H9 (cell line): ENCODE data around the gene RAB3B. TPM values are rescaled to one million over a fixed set of nuclear protein-coding genes. Genes with fewer than 3 reads are reported as not detected.
"Not testable (repeated sequence)": the region's sequence is repeated elsewhere in the genome, so short reads cannot be mapped to it uniquely, and the experiment has no call there.

Experiments used
- DNase-seq: peaks from one replicate; pipeline ENCODE4 v3.0.0-alpha.2; 2017
- H2AFZ ChIP-seq: one replicate; pipeline ENCODE4 v1.6.1; 2013; ENCODE audit warnings: mild to moderate bottlenecking, low read length, control low read depth, moderate library complexity
- H2AK5ac ChIP-seq: 2 replicates; pipeline ENCODE4 v1.6.1; 2013; ENCODE audit warnings: low read length, control low read depth, mixed read lengths; ENCODE audit not compliant: insufficient read length
- H2BK120ac ChIP-seq: one replicate; pipeline ENCODE4 v1.6.1; 2013; ENCODE audit warnings: low read depth, mild to moderate bottlenecking, low read length, control low read depth, inconsistent platforms; ENCODE audit not compliant: poor library complexity, severe bottlenecking
- H2BK12ac ChIP-seq: 2 replicates; pipeline ENCODE4 v1.6.1; 2013; ENCODE audit warnings: low read length, control low read depth, mixed read lengths, low read depth; ENCODE audit not compliant: insufficient read length
- H2BK15ac ChIP-seq: 2 replicates; pipeline ENCODE4 v1.6.1; 2013; ENCODE audit warnings: low read depth, low read length, control low read depth
- H2BK20ac ChIP-seq: one replicate; pipeline ENCODE4 v1.6.1; 2013; ENCODE audit warnings: low read depth, mild to moderate bottlenecking, low read length, control low read depth, inconsistent platforms; ENCODE audit not compliant: poor library complexity, severe bottlenecking
- H2BK5ac ChIP-seq: 2 replicates; pipeline ENCODE4 v1.6.1; 2013; ENCODE audit warnings: low read length, control low read depth, mixed read lengths; ENCODE audit not compliant: insufficient read length
- H3K14ac ChIP-seq: 2 replicates; pipeline ENCODE4 v1.6.1; 2013; ENCODE audit warnings: low read length, control low read depth; ENCODE audit not compliant: insufficient read depth
- H3K18ac ChIP-seq: 2 replicates; pipeline ENCODE4 v1.6.1; 2013; ENCODE audit warnings: low read depth, mild to moderate bottlenecking, mixed read lengths, low read length, control low read depth; ENCODE audit not compliant: insufficient read length
- H3K23ac ChIP-seq: 2 replicates; pipeline ENCODE4 v1.6.1; 2013; ENCODE audit warnings: low read length, control low read depth, mixed read lengths, low read depth; ENCODE audit not compliant: insufficient read length
- H3K23me2 ChIP-seq: 2 replicates; pipeline ENCODE4 v1.6.1; 2013; ENCODE audit warnings: low read depth, mild to moderate bottlenecking, mixed read lengths, low read length, control low read depth; ENCODE audit not compliant: insufficient read length, poor library complexity, severe bottlenecking
- H3K27ac ChIP-seq: 2 replicates; pipeline ENCODE4 v1.5.1; 2013; ENCODE audit warnings: low read length, control low read depth, mixed read lengths, low read depth; ENCODE audit not compliant: insufficient read length
- H3K27me3 ChIP-seq: 2 replicates; pipeline ENCODE4 v1.6.1; 2013; ENCODE audit warnings: low read length, control low read depth, inconsistent platforms; ENCODE audit not compliant: insufficient read depth
- H3K4ac ChIP-seq: 2 replicates; pipeline ENCODE4 v1.6.1; 2013; ENCODE audit warnings: low read depth, mild to moderate bottlenecking, control low read depth, inconsistent platforms, low read length, moderate library complexity
- H3K4me1 ChIP-seq: 2 replicates; pipeline ENCODE4 v1.6.1; 2013; ENCODE audit warnings: low read length, control low read depth, inconsistent platforms; ENCODE audit not compliant: insufficient read depth
- H3K4me2 ChIP-seq: 2 replicates; pipeline ENCODE4 v1.6.1; 2013; ENCODE audit warnings: low read length, control low read depth, mixed read lengths; ENCODE audit not compliant: insufficient read length, insufficient read depth
- H3K56ac ChIP-seq: 2 replicates; pipeline ENCODE4 v1.6.1; 2013; ENCODE audit warnings: low read depth, mild to moderate bottlenecking, mixed read lengths, low read length, control low read depth; ENCODE audit not compliant: insufficient read length
- H3K79me1 ChIP-seq: 2 replicates; pipeline ENCODE4 v1.6.1; 2013; ENCODE audit warnings: low read depth, mild to moderate bottlenecking, moderate library complexity, low read length, control low read depth, inconsistent platforms; ENCODE audit not compliant: insufficient read depth, poor library complexity, severe bottlenecking
- H3K79me2 ChIP-seq: 2 replicates; pipeline ENCODE4 v1.6.1; 2013; ENCODE audit warnings: low read length, control low read depth, inconsistent platforms; ENCODE audit not compliant: insufficient read depth
- H3K9ac ChIP-seq: 2 replicates; pipeline ENCODE4 v1.6.1; 2013; ENCODE audit warnings: low read length, control low read depth, mixed read lengths; ENCODE audit not compliant: insufficient read length; ENCODE audit errors: extremely low read depth
- H3K9me3 ChIP-seq: one replicate; pipeline ENCODE4 v1.6.1; 2013; ENCODE audit warnings: low read depth, low read length, inconsistent platforms; ENCODE audit not compliant: control insufficient read depth
- H3T11ph ChIP-seq: one replicate; pipeline ENCODE4 v1.6.1; 2013; ENCODE audit warnings: mild to moderate bottlenecking, low read length, control low read depth, inconsistent platforms
- H4K20me1 ChIP-seq: one replicate; pipeline ENCODE4 v1.6.1; 2013; ENCODE audit not compliant: control insufficient read depth, insufficient read length, insufficient read depth
- H4K5ac ChIP-seq: 2 replicates; pipeline ENCODE4 v1.6.1; 2013; ENCODE audit warnings: low read depth, mild to moderate bottlenecking, mixed read lengths, low read length, control low read depth; ENCODE audit not compliant: insufficient read length
- H4K8ac ChIP-seq: replicated peaks from 2 replicates; pipeline ENCODE4 v1.6.1; 2013; ENCODE audit warnings: low read length, control low read depth, mixed read lengths, low read depth; ENCODE audit not compliant: insufficient read length
- H4K91ac ChIP-seq: 2 replicates; pipeline ENCODE4 v1.6.1; 2013; ENCODE audit warnings: low read depth, mild to moderate bottlenecking, moderate library complexity, mixed read lengths, low read length, control low read depth; ENCODE audit not compliant: insufficient read length
- H3K27ac Mint-ChIP-seq, 3 experiments: 2 replicates in 2 of 3; 3 replicates in 1 of 3; pipeline ENCODE4 v1.8.0; 2020 to 2021; ENCODE audit warnings: mixed read lengths in 3 of 3, mild to moderate bottlenecking in 1 of 3, moderate library complexity in 1 of 3
- H3K27me3 Mint-ChIP-seq: 2 replicates; pipeline ENCODE4 v1.8.0; 2021; ENCODE audit warnings: low read depth, mild to moderate bottlenecking, moderate library complexity, mixed read lengths
- H3K36me3 Mint-ChIP-seq, 3 experiments: 2 replicates in 2 of 3; 3 replicates in 1 of 3; pipeline ENCODE4 v1.8.0; 2020 to 2021; ENCODE audit warnings: low read depth in 3 of 3, mixed read lengths in 3 of 3; ENCODE audit not compliant: insufficient read depth in 1 of 3
- H3K4me1 Mint-ChIP-seq, 2 experiments: 2 replicates each; pipeline ENCODE4 v1.8.0; 2020; ENCODE audit warnings: mixed read lengths in 2 of 2
- H3K4me3 Mint-ChIP-seq, 2 experiments: 2 replicates in 1 of 2; 3 replicates in 1 of 2; pipeline ENCODE4 v1.8.0; 2020 to 2021; ENCODE audit warnings: mild to moderate bottlenecking in 2 of 2, mixed read lengths in 2 of 2, moderate library complexity in 1 of 2
- H3K9me3 Mint-ChIP-seq, 2 experiments: 2 replicates in 1 of 2; 3 replicates in 1 of 2; pipeline ENCODE4 v1.8.0; 2020; ENCODE audit warnings: mild to moderate bottlenecking in 2 of 2, mixed read lengths in 2 of 2, moderate library complexity in 1 of 2
- CTCF ChIP-seq: fragments of 200-600 bp; sonication (generic); conservative IDR thresholded peaks from 3 replicates; pipeline ENCODE4 v1.8.0; 2021; ENCODE audit warnings: antibody characterized with exemption, mild to moderate bottlenecking
- WGBS: extraction: QIAGEN DNeasy Blood & Tissue Kit; methylation state at CpG from one replicate; pipeline ENCODE4 v1.1.7; 2013; ENCODE audit warnings: missing lambda C conversion rate, low lambda C conversion rate, mixed read lengths; ENCODE audit not compliant: insufficient read length; ENCODE audit errors: extremely low coverage; 5-methylcytosine and 5-hydroxymethylcytosine counted together
- total RNA-seq: library from RNA; stranded (reverse); gene quantifications from 2 replicates; pipeline ENCODE4 v1.2.1, GENCODE V29; 2021

RAB3B gene
- total RNA-seq, 1 experiment from 2014 or later: 30.6 TPM

- Histone ChIP-seq H4K91ac (no peak overlapping the region), H3K4me2 (no peak overlapping the region), H2AFZ (no peak overlapping the region), H3K4ac (no peak overlapping the region), H2BK20ac (no peak overlapping the region), H3K79me2 (no peaks in the 10 kb centered on the region), H2BK12ac (no peak overlapping the region), H4K8ac (no peak overlapping the region), H3K9me3 (no peaks in the 10 kb centered on the region), H3K79me1 (no peaks in the 10 kb centered on the region), H2BK15ac (no peak overlapping the region), H4K5ac (no peak overlapping the region), H2AK5ac (no peak overlapping the region), H3K27ac (no peak overlapping the region), H3K23ac (no peak overlapping the region), H4K20me1 (no peaks in the 10 kb centered on the region), H3K14ac (no peak overlapping the region), H3K4me1 (no peaks in the 10 kb centered on the region), H3K27me3 (no peaks in the 10 kb centered on the region), H3K9ac (no peak overlapping the region), H3K56ac (no peak overlapping the region), H3K23me2 (no peaks in the 10 kb centered on the region), H3T11ph (no peak overlapping the region), H2BK120ac (no peak overlapping the region), H2BK5ac (no peak overlapping the region), H3K18ac (no peak overlapping the region)
- DNase-seq: no peak
- Mint-ChIP-seq H3K27me3 (peaks cover 9% of the 10 kb centered on the region), H3K4me1 (peaks cover 4% of the 10 kb centered on the region in 2 experiments), H3K36me3 (peaks cover 0 to 2% (median 0%) of the 10 kb centered on the region in 3 experiments; a peak in 1 of 7 replicates), H3K27ac (no peak overlapping the region), H3K9me3 (peaks cover 3% of the 10 kb centered on the region in 2 experiments; a peak in 2 of 5 replicates), H3K4me3 (no peak overlapping the region)
- TF ChIP-seq CTCF: no peak
These were observed 92.8 kb downstream of the RAB3B start for GRCh38 chr1:51897699-51898031.

- not testable (repeated sequence) for H3T11ph ChIP-seq, H4K5ac ChIP-seq, H3K9ac ChIP-seq, H3K27ac Mint-ChIP-seq, H2AFZ ChIP-seq, H4K8ac ChIP-seq, H2BK120ac ChIP-seq, H3K14ac ChIP-seq, DNase-seq, H3K27me3 ChIP-seq, H3K23ac ChIP-seq, H4K91ac ChIP-seq, H2BK15ac ChIP-seq, H3K4me3 Mint-ChIP-seq, H3K18ac ChIP-seq, H3K56ac ChIP-seq, H3K4ac ChIP-seq, H4K20me1 ChIP-seq, H3K9me3 ChIP-seq, H3K4me1 Mint-ChIP-seq, H3K79me2 ChIP-seq, H3K36me3 Mint-ChIP-seq, H3K23me2 ChIP-seq, H2BK20ac ChIP-seq, H3K9me3 Mint-ChIP-seq, H2BK5ac ChIP-seq, H3K4me1 ChIP-seq, H3K27ac ChIP-seq, H2BK12ac ChIP-seq, H3K4me2 ChIP-seq, H2AK5ac ChIP-seq, H3K79me1 ChIP-seq
- H3K27me3 Mint-ChIP-seq: peaks cover 16% of the 10 kb centered on the region
- WGBS: no CpG with 5 or more reads among the region's 2 CpGs
These were observed 95.8 kb downstream of the RAB3B start for GRCh38 chr1:51894748-51895147.
